MV-4-11 (cell line): ENCODE results near the gene UQCC3.
"Not testable (repeated sequence)": the region's sequence is repeated elsewhere in the genome, so short reads cannot be mapped to it uniquely, and the experiment has no call there.

Experiments
- DNase-seq: peaks from one replicate; lab custom pipeline; 2025; lab: John Stamatoyannopoulos, UW

Gene UQCC3

GRCh38 chr11:62665599-62666258, 5.7 kb upstream of the UQCC3 start:
- peak; percentile 58 for DNase-seq

DNA sequence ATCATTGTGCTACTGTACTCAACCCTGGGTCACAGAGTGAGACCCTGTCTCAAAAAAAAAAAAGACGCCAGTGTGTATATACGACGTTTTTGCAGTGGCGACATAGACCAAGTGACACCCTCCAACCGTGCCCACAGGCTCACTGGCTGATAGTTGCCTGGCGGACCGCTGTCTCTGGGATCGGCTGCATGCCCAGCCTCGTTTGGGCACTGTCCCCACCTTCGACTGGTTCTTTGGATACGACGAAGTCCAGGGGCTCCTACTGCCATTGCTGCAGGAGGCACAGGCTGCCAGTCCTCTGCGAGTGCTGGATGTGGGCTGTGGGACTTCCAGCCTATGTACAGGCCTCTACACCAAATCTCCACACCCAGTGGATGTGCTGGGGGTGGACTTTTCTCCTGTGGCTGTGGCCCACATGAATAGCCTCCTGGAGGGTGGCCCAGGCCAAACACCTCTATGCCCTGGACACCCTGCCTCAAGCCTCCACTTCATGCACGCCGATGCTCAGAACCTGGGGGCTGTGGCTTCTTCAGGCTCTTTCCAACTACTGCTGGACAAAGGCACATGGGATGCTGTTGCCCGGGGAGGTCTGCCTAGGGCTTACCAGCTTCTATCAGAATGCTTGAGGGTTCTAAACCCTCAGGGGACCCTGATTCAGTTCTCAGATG, 5.1 kb upstream of the UQCC3 start:
- peak; percentile 30 for DNase-seq

DNA sequence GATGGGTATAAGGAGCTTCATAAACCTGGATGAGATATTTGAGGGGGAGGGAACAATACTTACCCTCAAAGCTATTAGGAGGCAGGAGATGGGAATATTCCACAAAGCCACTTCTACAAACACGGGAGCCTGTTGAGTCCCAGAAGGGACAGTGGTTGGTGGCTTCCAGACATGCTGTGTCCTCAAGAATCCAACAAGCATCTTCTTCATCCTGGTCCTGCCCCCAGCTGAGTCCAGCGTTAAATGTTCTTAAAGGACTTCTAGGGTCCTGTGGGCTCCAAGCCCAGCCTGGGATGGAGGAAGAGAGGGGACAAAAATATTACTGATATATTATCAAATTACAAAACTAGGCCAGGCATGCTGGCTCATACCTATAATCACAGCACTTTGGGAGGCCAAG, 4.0 kb upstream of the UQCC3 start:
- peak; percentile 19 for DNase-seq

GRCh38 chr11:62669420-62670161, 1.9 kb upstream of the UQCC3 start:
- DNase-seq: no peak

- DNase-seq: peak; percentile 62
Observed at GRCh38 chr11:62671236-62671607, 251 bp upstream of the UQCC3 start.

DNA sequence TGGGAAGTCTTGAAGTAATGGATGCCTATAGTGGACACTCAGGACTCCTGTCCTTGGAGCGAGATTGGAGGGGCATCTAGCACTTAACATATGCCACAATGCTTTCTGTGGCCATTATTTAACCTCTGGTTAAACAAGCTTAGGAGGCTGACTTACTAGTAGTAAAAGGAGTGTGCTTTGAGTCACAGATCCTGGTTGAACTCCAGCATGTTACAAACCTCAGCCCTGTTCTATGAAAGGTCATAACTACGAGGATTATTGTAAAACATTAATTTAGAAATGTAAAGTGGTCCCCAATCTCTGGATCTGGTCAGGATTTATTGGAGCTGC, 1.7 kb downstream of the UQCC3 start:
- DNase-seq: peak; percentile 40

GRCh38 chr11:62675415-62675814, 3.9 kb downstream of the UQCC3 start:
- DNase-seq: not testable (repeated sequence)

- DNase-seq: no peak
Observed at GRCh38 chr11:62676698-62677097, 5.2 kb downstream of the UQCC3 start.

DNA sequence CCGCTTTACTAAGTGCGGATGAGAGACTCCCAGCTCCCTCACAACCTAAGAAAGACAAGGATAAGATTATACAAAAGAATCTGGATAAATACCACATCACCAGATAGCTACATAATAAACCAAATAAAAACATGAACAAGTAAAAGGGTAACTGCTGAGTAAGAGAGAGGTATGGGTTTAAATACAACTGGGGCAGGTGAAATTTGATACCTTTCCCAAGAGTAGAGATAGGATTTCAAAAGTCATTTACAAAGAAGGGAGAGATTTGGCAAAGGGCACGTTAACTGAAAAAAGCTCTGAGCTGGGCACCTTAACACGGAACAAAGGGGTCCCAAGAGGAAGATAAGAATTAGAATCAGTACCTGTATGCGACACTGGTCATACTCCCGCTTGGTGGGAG, 5.7 kb downstream of the UQCC3 start:
- no peak for DNase-seq

DNA sequence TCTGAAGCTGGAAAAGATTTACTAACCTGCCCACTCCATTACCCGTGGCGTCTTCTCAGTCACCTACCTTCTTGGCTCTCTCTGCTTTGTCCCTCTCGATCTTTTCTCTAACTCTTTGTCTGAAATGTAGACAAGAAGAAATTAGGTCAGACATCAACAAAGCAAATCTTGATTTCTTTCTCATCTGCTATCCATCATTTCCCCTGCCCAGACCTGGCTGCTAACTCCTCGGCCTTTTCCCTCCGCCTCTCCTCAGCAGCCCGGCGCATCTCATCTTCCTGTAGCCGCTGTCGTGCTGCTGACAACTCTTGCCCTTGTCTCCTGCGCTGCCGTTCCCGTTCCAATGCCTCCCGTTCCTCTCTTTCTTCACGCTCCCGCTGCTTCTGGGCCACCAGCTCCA, 6.2 kb downstream of the UQCC3 start:
- DNase-seq: no peak

GRCh38 chr11:62678433-62678769, 6.9 kb downstream of the UQCC3 start:
- no peak for DNase-seq

GRCh38 chr11:62678770-62679696, 7.6 kb downstream of the UQCC3 start, which contains the start of gene UBXN1:
Gene UBXN1 (minus strand): TSS chr11:62679073. CDS start chr11:62678923, 150 bp downstream.
- peak; percentile 84 for DNase-seq

GRCh38 chr11:62680825-62681240, 9.4 kb downstream of the UQCC3 start:
- peak; percentile 68 for DNase-seq

DNA sequence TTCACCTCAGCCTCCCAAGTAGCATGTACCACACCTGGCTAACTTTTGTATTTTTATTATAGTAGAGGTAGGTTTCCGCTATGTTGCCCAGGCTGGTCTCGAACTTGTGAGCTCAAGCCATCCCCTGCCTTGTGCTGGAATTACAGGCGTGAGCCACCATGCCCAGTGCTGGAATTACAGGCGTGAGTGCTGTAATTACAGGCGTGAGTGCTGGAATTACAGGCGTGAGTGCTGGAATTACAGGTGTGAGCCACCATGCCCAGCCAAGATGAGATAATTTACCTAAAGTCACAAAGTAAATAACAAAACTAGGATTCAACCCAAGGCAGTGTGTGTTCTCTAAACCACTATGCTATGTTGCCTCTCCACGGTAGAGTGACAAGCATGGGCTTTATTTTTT, 11.0 kb downstream of the UQCC3 start:
- no peak for DNase-seq

- DNase-seq: no peak
Observed at GRCh38 chr11:62687508-62688396, 16.3 kb downstream of the UQCC3 start.

DNA sequence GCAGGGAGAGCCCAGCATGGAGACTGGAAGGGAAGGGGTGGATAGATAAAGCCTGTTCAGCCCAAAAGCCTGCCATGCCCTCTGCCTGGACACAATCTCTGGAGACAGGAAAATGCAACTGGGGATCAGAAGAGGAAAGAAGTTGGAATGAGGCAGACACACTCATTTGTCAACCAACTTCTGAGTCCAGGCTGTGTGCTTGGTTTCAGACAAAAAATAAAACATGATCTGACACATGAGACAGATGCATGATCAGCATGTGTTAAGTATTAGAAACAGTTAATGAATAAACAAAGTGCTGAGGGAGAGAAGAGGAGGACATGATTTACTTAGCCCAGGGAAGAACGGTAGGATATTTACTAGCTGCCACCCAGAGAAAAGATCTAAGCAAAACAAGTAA, 17.0 kb downstream of the UQCC3 start:
- no peak for DNase-seq

- DNase-seq: no peak
Observed at GRCh38 chr11:62689421-62690183, 18.1 kb downstream of the UQCC3 start, which contains the start of gene LRRN4CL. Gene LRRN4CL (minus strand): TSS chr11:62689530. CDS start chr11:62688508, 1,022 bp downstream.

- DNase-seq: not testable (repeated sequence)
Observed at GRCh38 chr11:62693624-62694023, 22.2 kb downstream of the UQCC3 start.

DNA sequence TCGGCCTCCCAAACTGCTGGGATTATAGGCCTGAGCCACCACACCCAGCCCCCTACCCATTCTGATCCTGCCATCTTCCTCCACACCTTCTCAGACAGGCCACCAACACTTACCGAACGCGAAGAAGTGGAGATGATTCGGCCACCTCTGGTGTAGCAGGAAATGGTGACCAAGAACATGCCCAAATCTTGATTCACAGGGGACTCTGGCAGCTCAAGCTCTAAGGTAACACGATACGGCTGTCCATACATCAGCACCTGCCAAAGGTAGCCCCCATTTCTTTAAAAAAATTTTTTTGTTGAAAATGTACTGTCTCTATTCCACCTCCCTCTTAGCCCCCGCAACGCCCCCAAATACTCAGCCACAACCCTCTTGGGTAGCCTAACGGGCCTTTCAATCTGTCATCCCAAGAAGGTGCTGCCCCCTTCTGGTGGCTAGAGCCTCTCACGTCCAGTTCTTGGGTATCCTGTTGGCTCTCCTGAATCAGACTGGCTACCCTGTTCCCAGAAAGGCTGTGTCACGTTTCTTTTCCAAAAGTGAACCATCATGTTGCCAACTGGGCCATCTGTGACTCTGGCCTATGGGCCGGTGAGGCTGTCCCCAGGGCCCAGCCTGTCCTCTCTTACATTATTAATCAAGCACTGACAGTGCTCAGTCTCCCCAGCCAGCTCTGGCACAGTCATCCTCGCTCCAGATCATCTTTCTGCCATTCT, 23.1 kb downstream of the UQCC3 start:
- DNase-seq: peak; percentile 46

DNA sequence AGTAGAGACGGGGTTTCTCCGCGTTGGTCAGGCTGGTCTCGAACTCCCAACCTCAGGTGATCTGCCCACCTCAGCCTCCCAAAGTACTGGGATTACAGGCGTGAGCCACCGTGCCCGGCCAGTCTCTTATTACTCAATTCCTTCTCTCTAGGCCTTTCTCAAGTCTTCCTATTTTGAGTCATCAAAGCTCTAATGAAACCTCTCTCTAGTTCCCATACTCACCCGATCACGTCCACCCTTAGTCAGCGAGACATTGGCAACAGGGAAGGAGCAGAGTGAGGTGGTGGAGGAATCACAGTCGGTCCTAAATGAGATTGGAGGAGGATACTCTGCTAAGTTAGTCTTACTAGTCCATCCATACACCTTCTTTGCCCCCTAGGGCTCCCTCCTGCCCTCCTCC, 30.8 kb downstream of the UQCC3 start:
- peak; percentile 16 for DNase-seq
